Heart left ventricle (tissue), 13 donors: Measurements from ENCODE around the gene PLEKHA4.

Experiments used
- POLR2A ChIP-seq, 2 donors: fragments of 450-650 bp; IDR thresholded peaks; one replicate each; pipeline ENCODE4 v1.6.1; 2017; ENCODE audit warnings: antibody characterized with exemption in 2 of 2, mild to moderate bottlenecking in 2 of 2, moderate library complexity in 2 of 2
- TF ChIP-seq, protein P1 (sequence below), 12 donors: fragments of 200-600 bp; sonication (generic) in 4 of 12; IDR thresholded peaks; one replicate each; pipeline versions ENCODE4 v1.5.0 to v1.8.0; 2018 to 2022; ENCODE audit warnings: antibody characterized with exemption in 12 of 12, mild to moderate bottlenecking in 5 of 12
- donor health status: ischemic (EF 13 %, LVEDD 7.1; RV severe dilation, severe dysfunction).
- donor health status: DM: no; HTN: yes; CAD: no.
- donor health status: DM: no; HTN: no; CAD: no.
- donor health status: ischemic (EF 25% LVEDD 6.9; RV normal size, moderate dysfunction).
- donor health status: ischemic (EF 25% LVEDD 5.7; RV mildly dilated, moderate dysfunction).
- donor health status: ischemic (EF 35%, LVEDD 5.7; RV mildly dilated, moderate dysfunction).
- donor health status: nonischemic (EF 11% LVEDD 7.7; RV severe dilation, severe dysfunction).
- donor health status: DM: yes; HTN: yes; CAD: no.
- donor health status: PGD.
- donor health status: ischemic (EF 29% LVEDD 5.4; RV normal size, mild dysfunction).
- donor health status: nonischemic (EF 23%, LVEDD 6.1; RV moderate dilation, normal function).

DNA sequence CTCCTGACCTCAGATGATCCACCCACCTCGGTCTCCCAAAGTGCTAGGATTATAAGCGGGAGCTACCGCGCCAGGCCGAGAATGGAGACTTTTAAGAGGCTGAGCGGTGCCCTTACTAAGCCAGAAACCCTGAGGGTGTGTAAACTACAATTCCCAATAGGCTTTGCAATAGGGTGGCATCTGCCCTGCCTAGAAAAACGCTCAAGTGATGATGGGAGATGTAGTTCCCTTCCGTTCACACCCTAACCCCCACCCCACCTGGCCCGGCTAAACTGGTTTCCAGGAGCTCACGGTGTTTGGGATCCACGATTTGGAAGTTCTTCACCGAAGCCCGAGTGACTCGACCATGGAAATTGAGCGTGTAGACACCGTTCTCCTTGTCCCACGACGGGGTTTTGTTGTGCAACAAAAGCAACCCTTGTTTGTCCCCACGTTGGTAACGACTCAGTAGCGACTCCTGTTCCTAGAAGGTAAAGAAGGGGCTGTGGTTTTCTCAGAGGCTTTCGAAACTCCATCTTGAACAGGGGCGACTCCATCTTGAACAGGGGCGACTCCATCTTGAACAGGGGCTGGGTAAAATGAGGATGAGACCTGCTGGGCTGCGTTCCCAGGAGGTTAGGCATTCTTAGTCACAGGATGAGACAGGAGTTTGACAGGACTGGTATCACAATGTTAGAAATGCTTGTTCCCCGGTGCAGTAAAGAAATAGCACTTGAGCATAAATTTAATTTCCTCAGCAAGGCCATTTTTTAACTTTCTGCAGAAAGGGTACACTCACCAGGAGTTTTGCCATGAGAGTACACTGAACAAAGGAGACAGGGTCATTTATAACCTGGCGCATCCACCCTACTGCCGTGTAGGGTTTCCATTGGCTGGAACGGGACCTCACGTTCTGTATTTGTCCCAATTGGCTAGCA is 13.6 kb upstream of the PLEKHA4 start:
- TF ChIP-seq, protein P1, sequence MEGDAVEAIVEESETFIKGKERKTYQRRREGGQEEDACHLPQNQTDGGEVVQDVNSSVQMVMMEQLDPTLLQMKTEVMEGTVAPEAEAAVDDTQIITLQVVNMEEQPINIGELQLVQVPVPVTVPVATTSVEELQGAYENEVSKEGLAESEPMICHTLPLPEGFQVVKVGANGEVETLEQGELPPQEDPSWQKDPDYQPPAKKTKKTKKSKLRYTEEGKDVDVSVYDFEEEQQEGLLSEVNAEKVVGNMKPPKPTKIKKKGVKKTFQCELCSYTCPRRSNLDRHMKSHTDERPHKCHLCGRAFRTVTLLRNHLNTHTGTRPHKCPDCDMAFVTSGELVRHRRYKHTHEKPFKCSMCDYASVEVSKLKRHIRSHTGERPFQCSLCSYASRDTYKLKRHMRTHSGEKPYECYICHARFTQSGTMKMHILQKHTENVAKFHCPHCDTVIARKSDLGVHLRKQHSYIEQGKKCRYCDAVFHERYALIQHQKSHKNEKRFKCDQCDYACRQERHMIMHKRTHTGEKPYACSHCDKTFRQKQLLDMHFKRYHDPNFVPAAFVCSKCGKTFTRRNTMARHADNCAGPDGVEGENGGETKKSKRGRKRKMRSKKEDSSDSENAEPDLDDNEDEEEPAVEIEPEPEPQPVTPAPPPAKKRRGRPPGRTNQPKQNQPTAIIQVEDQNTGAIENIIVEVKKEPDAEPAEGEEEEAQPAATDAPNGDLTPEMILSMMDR (IDR thresholded peaks at IDR 0.05), result no peak
- no peak for TF ChIP-seq POLR2A (IDR thresholded peaks at IDR 0.05)
